ENCODE results near the gene GLB1L2. TPM values are rescaled to one million over a fixed set of nuclear protein-coding genes. Genes with fewer than 3 reads are reported as not detected.
A peak's percentile ranks its signal among the peaks of the same experiment; 100 is the strongest.

GLB1L2 gene
- total and polyA plus RNA-seq, 8 donors: 4.2 to 10.1 (median 6.9) TPM

DNA sequence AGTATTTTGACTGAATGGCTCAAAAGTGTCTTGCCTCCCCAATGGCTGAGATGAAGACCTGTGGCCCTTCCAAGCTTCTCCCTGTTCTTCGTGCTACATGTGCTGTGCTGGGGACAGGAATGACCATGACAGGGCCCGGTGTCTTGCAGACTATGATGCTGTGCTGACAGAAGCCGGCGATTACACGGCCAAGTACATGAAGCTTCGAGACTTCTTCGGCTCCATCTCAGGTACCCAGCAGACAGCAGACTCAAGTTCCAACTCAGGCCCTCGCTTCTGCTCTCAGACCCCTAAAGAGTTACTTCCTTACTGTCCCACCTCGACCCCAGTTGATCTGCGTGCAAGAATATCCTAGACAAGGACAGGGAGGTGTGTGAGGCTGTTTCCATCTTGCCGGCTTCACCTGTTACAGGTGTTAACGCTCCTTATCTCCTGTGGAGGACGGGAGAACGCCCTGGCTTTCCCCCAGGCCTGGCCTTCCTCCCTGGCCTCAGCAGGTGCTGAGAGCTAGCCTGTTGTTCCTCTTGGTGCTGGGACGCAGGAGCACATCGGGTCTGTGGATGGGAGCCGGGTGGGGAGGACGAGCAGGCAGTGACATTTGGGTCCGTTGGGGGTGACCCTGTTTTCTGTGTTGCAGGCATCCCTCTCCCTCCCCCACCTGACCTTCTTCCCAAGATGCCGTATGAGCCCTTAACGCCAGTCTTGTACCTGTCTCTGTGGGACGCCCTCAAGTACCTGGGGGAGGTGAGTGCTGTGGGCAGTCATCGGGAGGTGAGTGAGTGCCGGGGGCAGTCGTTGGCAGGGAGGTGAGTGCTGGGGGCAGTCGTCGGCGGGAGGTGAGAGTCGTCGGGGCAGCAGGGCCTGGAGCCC lies 38.1 kb downstream of the GLB1L2 start:
- Histone ChIP-seq H3K4me1 (no peaks in the 10 kb centered on the region), H3K4me3 (no peak overlapping the region), H3K36me3 (no peaks in the 10 kb centered on the region), H3K27me3 (no peaks in the 10 kb centered on the region), H3K9me3 (no peaks in the 10 kb centered on the region), H3K27ac (no peak overlapping the region)
- intact Hi-C loops (cut with DNase I): no loop called here
- DNase-seq (peak in 2 of 6 donors; percentile 3 to 34), FAIRE-seq (no peak), ATAC-seq (no peak)
- 87 to 90% methylated on average over 30 of the region's 30 CpGs for WGBS, 2 donors
- TF ChIP-seq CTCF (IDR thresholded peaks at IDR 0.05): no peak

GRCh38 chr11:134370526-134371435 lies 39.0 kb downstream of the GLB1L2 start:
- no peaks in the 10 kb centered on the region for H3K4me1 ChIP-seq
- H3K9me3 ChIP-seq: no peaks in the 10 kb centered on the region
- H3K27me3 ChIP-seq: no peaks in the 10 kb centered on the region
- no peak overlapping the region for H3K27ac ChIP-seq
- FAIRE-seq: no peak
- TF ChIP-seq CTCF (IDR thresholded peaks at IDR 0.05): no peak
- no peaks in the 10 kb centered on the region for H3K36me3 ChIP-seq
- peak in 3 of 6 donors; percentile 13 to 41 (median 21) for DNase-seq
- intact Hi-C loops (cut with DNase I): no loop called here
- WGBS, 2 donors: 90% methylated on average over 19 of the region's 19 CpGs
- ATAC-seq: no peak
- no peak overlapping the region for H3K4me3 ChIP-seq

- peak in 3 of 6 donors; percentile 8 to 43 (median 25) for DNase-seq
- no peak for ATAC-seq
- Histone ChIP-seq H3K4me1 (no peaks in the 10 kb centered on the region), H3K9me3 (no peaks in the 10 kb centered on the region), H3K27me3 (no peaks in the 10 kb centered on the region), H3K27ac (no peak overlapping the region), H3K36me3 (no peaks in the 10 kb centered on the region), H3K4me3 (no peak overlapping the region)
- 91 to 93% methylated on average over 22 of the region's 22 CpGs for WGBS, 2 donors
- FAIRE-seq: no peak
- TF ChIP-seq CTCF (IDR thresholded peaks at IDR 0.05): no peak
- intact Hi-C loops (cut with DNase I): no loop called here
These were observed 39.8 kb downstream of the GLB1L2 start for GRCh38 chr11:134371436-134372185.

DNA sequence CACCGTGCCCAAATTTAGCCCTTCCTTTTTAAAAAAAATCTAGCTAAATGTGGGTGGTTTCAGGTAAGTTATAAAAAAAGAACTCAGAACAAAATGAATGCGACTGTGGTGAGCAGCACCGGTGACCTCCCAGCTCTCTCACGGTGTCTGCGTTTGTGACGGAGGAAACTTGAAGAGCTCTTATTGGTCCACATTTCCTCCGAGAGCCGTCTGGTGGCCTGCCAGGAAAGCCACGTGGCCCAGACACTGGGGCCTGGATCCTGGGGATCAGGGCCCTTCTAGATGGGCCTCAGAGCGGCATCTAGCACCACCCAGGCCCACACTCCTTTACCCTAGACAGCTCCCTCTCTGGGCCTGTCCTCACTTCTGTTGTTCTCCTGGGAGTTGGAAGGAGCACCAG lies 40.7 kb downstream of the GLB1L2 start:
- 84 to 87% methylated on average over 10 of the region's 10 CpGs for WGBS, 2 donors
- Histone ChIP-seq H3K4me3 (no peak overlapping the region), H3K9me3 (no peaks in the 10 kb centered on the region), H3K27me3 (no peaks in the 10 kb centered on the region), H3K36me3 (no peaks in the 10 kb centered on the region), H3K4me1 (no peaks in the 10 kb centered on the region), H3K27ac (no peak overlapping the region)
- intact Hi-C loops (cut with DNase I): no loop called here
- FAIRE-seq (no peak), ATAC-seq (no peak), DNase-seq (peak in 1 of 6 donors; percentile 14)
- no peak for TF ChIP-seq CTCF (IDR thresholded peaks at IDR 0.05)

All from pancreas (tissue), 10 donors.